SK-N-SH (cell line): ENCODE measurements around the gene CFAP69. TPM values are rescaled to one million over a fixed set of nuclear protein-coding genes. Genes with fewer than 3 reads are reported as not detected.

ENCODE experiments used
- CTCF ChIA-PET: fragments of 300-600, 350-600 bp; formaldehyde crosslinking; extraction: SDS; loops from one replicate; lab custom pipeline; 2021; lab: Yijun Ruan, JAX
- POLR2A ChIA-PET: fragments of 350-600 bp; sonication (Branson Sonifier 250); formaldehyde crosslinking; extraction: SDS; loops from one replicate; lab custom pipeline; 2020; ENCODE audit warnings: antibody characterized with exemption, inconsistent platforms; lab: Yijun Ruan, JAX
- DNase-seq: peaks from one replicate; pipeline ENCODE4 v3.0.0; 2012
- H2AFZ ChIP-seq: fragments of 200-600 bp; sonication (generic); 2 replicates; pipeline ENCODE4 v1.8.1; 2016; ENCODE audit warnings: antibody characterized with exemption, mild to moderate bottlenecking, low read depth
- H3F3A ChIP-seq: fragments of 200-600 bp; sonication (generic); replicated peaks from 2 replicates; pipeline ENCODE3; 2016; ENCODE audit warnings: antibody characterized with exemption, mild to moderate bottlenecking; ENCODE audit not compliant: insufficient read depth
- H3K27ac ChIP-seq, 2 experiments: fragments of 200-500 bp in 1 of 2; fragments of 200-600 bp in 1 of 2; sonication (Bioruptor generic) in 1 of 2; sonication (generic), shearing (Covaris generic) in 1 of 2; 2 replicates each; pipeline versions ENCODE4 v1.5.1 to v1.6.1; 2014 to 2016; ENCODE audit warnings: low read depth in 2 of 2, inconsistent platforms in 1 of 2, low read length in 1 of 2, mild to moderate bottlenecking in 1 of 2, mixed read lengths in 1 of 2
- H3K27me3 ChIP-seq: fragments of 200-600 bp; sonication (generic), shearing (Covaris generic); 2 replicates; pipeline ENCODE4 v1.6.1; 2016; ENCODE audit warnings: mixed run types; ENCODE audit not compliant: insufficient read depth
- H3K36me3 ChIP-seq, 2 experiments: fragments of 200-500 bp in 1 of 2; fragments of 200-600 bp in 1 of 2; sonication (Bioruptor generic) in 1 of 2; sonication (generic) in 1 of 2; replicated peaks in 1 of 2; 2 replicates each; pipeline versions ENCODE3 to v1.5.1; 2014 to 2016; ENCODE audit warnings: low read length in 1 of 2, mild to moderate bottlenecking in 1 of 2; ENCODE audit not compliant: insufficient read depth in 2 of 2, control insufficient read depth in 1 of 2
- H3K4me1 ChIP-seq, 2 experiments: fragments of 200-500 bp in 1 of 2; fragments of 200-600 bp in 1 of 2; sonication (Bioruptor generic) in 1 of 2; sonication (generic), shearing (Covaris generic) in 1 of 2; 2 replicates each; pipeline versions ENCODE4 v1.5.1 to v1.6.1; 2014 to 2016; ENCODE audit warnings: low read depth in 1 of 2, low read length in 1 of 2, mixed run types in 1 of 2; ENCODE audit not compliant: insufficient read depth in 2 of 2, control insufficient read depth in 1 of 2
- H3K4me2 ChIP-seq: fragments of 200-600 bp; sonication (generic), shearing (Covaris generic); 2 replicates; pipeline ENCODE4 v1.6.1; 2017; ENCODE audit warnings: mixed run types
- H3K4me3 ChIP-seq, 2 experiments: fragments of 200-500 bp in 1 of 2; fragments of 200-600 bp in 1 of 2; sonication (Bioruptor generic) in 1 of 2; sonication (generic), shearing (Covaris generic) in 1 of 2; 2 replicates each; pipeline versions ENCODE4 v1.5.1 to v1.8.1; 2014 to 2016; ENCODE audit warnings: low read depth in 2 of 2, inconsistent platforms in 1 of 2, low read length in 1 of 2, mild to moderate bottlenecking in 1 of 2, mixed read lengths in 1 of 2, moderate library complexity in 1 of 2
- H3K79me2 ChIP-seq: fragments of 200-600 bp; sonication (generic); 2 replicates; pipeline ENCODE4 v1.8.1; 2017; ENCODE audit warnings: mild to moderate bottlenecking; ENCODE audit not compliant: insufficient read depth
- H3K9ac ChIP-seq: fragments of 200-600 bp; sonication (generic); 2 replicates; pipeline ENCODE4 v1.6.1; 2017; ENCODE audit warnings: mixed run types
- H3K9me2 ChIP-seq: fragments of 200-600 bp; sonication (generic); 2 replicates; pipeline ENCODE4 v1.6.1; 2017; ENCODE audit warnings: mixed run types
- H3K9me3 ChIP-seq: fragments of 200-600 bp; sonication (generic); 2 replicates; pipeline ENCODE4 v1.6.1; 2017; ENCODE audit warnings: mixed run types, mild to moderate bottlenecking, moderate library complexity
- H4K20me1 ChIP-seq: fragments of 200-600 bp; sonication (generic); 2 replicates; pipeline ENCODE4 v1.6.1; 2017; ENCODE audit warnings: mild to moderate bottlenecking, mixed run types; ENCODE audit not compliant: insufficient read depth
- CTCF ChIP-seq: fragments of 200-600 bp; sonication (generic); IDR thresholded peaks from 2 replicates; pipeline ENCODE4 v1.6.1; 2017; ENCODE audit warnings: antibody characterized with exemption, mild to moderate bottlenecking, moderate library complexity
- EP300 ChIP-seq, 2 experiments: IDR thresholded peaks; 2 replicates each; pipeline versions ENCODE4 v1.4.0 to v1.6.1; 2012; ENCODE audit warnings: borderline replicate concordance in 1 of 2, low read depth in 1 of 2, low read length in 1 of 2
- EZH2phosphoT487 ChIP-seq: fragments of 200-600 bp; sonication (generic); IDR thresholded peaks from 2 replicates; pipeline ENCODE4 v1.6.1; 2017; ENCODE audit warnings: low read depth, mixed run types, mild to moderate bottlenecking, antibody characterized with exemption, moderate library complexity, borderline replicate concordance
- FOXM1 ChIP-seq: IDR thresholded peaks from 2 replicates; pipeline ENCODE4 v1.4.0; 2012; ENCODE audit warnings: low read depth, mild to moderate bottlenecking
- IRF3 ChIP-seq: fragments of 150-350 bp; IDR thresholded peaks from 2 replicates; pipeline ENCODE4 v1.6.1; 2016; ENCODE audit warnings: mild to moderate bottlenecking, low read depth, low read length
- NRF1 ChIP-seq: IDR thresholded peaks from 2 replicates; pipeline ENCODE4 v1.6.1; 2012; ENCODE audit warnings: low read depth, mild to moderate bottlenecking, low read length
- POLR2AphosphoS5 ChIP-seq: IDR thresholded peaks from 2 replicates; pipeline ENCODE4 v1.6.1; 2012; ENCODE audit warnings: low read depth, low read length
- RAD21 ChIP-seq: IDR thresholded peaks from 2 replicates; pipeline ENCODE4 v1.6.1; 2012; ENCODE audit warnings: mild to moderate bottlenecking, low read length
- RCOR1 ChIP-seq: fragments of 150-350 bp; IDR thresholded peaks from 2 replicates; pipeline ENCODE4 v1.6.1; 2017; ENCODE audit warnings: antibody characterized with exemption, low read length
- RXRA ChIP-seq: IDR thresholded peaks from 2 replicates; pipeline ENCODE4 v1.4.0; 2012; ENCODE audit warnings: low read depth, mild to moderate bottlenecking, borderline replicate concordance
- SIN3A ChIP-seq: IDR thresholded peaks from 2 replicates; pipeline ENCODE4 v1.6.1; 2012; ENCODE audit warnings: low read depth, mild to moderate bottlenecking, low read length, moderate library complexity, borderline replicate concordance
- TAF1 ChIP-seq: IDR thresholded peaks from 2 replicates; pipeline ENCODE4 v1.6.1; 2012; ENCODE audit warnings: low read depth, mild to moderate bottlenecking, low read length, moderate library complexity, borderline replicate concordance
- TCF12 ChIP-seq: IDR thresholded peaks from 2 replicates; pipeline ENCODE4 v1.4.0; 2012
- USF1 ChIP-seq: IDR thresholded peaks from 2 replicates; pipeline ENCODE4 v1.4.0; 2012; ENCODE audit warnings: low read depth, borderline replicate concordance
- YY1 ChIP-seq: IDR thresholded peaks from 2 replicates; pipeline ENCODE4 v1.4.0; 2012; ENCODE audit warnings: low read depth, mild to moderate bottlenecking
- ZBTB33 ChIP-seq: IDR thresholded peaks from 2 replicates; pipeline ENCODE4 v1.4.0; 2012; ENCODE audit warnings: low read depth, borderline replicate concordance
- WGBS: methylation state at CpG from one replicate; pipeline ENCODE4 v1.1.6; 2017; ENCODE audit warnings: low lambda C conversion rate; 5-methylcytosine and 5-hydroxymethylcytosine counted together
- polyA plus RNA-seq, 3 experiments: library from polyadenylated mRNA; depleted of rRNA; stranded (reverse); fragments of >200 nt; gene quantifications; 2 replicates each; pipeline ENCODE4 v1.2.3, GENCODE V29; 2012
- TF ChIP-seq, protein P1 (sequence below): IDR thresholded peaks from 2 replicates; pipeline ENCODE4; 2012
- TF ChIP-seq, protein P2 (sequence below): fragments of 150-350 bp; IDR thresholded peaks from 2 replicates; pipeline ENCODE4 v1.6.1; 2017; ENCODE audit warnings: antibody characterized with exemption, low read length, low read depth, borderline replicate concordance

CFAP69 gene
- polyA plus RNA-seq, 1 of the 3 experiments (the other 2 are of a cell fraction): 2.3 TPM

GRCh38 chr7:90346336-90347125 lies 101.6 kb downstream of the CFAP69 start, which contains the start of gene GTPBP10 (continued):
- peak; percentile 93 for TF ChIP-seq TAF1
- peak; percentile 77; the same call in 1 of the 2 replicates for TF ChIP-seq YY1
- TF ChIP-seq POLR2AphosphoS5: peak; percentile 99
- peak; percentile 84 for TF ChIP-seq CTCF
- TF ChIP-seq SIN3A: peak; percentile 98
- TF ChIP-seq RXRA: no peak
- TF ChIP-seq RAD21: peak; percentile 51
- TF ChIP-seq NRF1: peak; percentile 98
- peak; percentile 70; the same call in 1 of the 2 replicates for TF ChIP-seq RCOR1
- peak; percentile 25; the same call in 1 of the 2 replicates for TF ChIP-seq USF1

DNA sequence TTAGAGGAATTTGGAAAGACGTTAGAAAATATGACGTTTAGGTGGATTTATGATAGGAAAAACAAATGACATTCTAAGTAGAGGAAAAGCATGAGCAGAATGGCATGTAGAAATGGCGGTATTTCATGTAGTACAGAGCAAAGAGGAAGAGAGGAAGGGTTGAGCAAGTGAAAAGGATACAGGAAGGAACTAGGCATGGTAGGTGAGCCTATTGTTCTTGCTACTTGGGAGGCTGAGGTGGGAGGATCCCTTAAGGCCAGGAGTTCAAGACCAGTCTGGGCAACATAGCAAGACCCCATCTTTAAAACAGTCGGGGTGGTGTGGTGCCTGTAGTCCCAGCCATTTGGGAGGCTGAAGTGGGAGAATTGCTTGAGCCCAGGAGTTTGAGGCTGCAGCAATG lies 102.8 kb downstream of the CFAP69 start:
- Histone ChIP-seq H3K4me3 (peak overlapping the region; percentile 81 to 95), H3K4me2 (peak overlapping the region; percentile 84), H3K27me3 (no peaks in the 10 kb centered on the region), H4K20me1 (no peaks in the 10 kb centered on the region), H3K9me2 (no peaks in the 10 kb centered on the region), H3K9ac (peak overlapping the region; percentile 91), H3K9me3 (no peaks in the 10 kb centered on the region), H3K27ac (0 out of 4 replicates have a peak overlapping the region, but pooled peaks of 1 of the 2 experiments have one; percentile 74), H3K36me3 (peaks cover 8 to 10% of the 10 kb centered on the region in 2 experiments), H3F3A (peaks cover 6% of the 10 kb centered on the region), H3K4me1 (peaks cover 7 to 15% of the 10 kb centered on the region in 2 experiments; a peak in 3 of 4 replicates), H3K79me2 (peaks cover 62% of the 10 kb centered on the region), H2AFZ (no peak overlapping the region)
- CTCF ChIA-PET: interaction anchor here (0.6 to 1.0 kb wide), 2 partner anchors 8 to 80 kb away, joined by 4 read pairs; no protein-coding TSS in a partner anchor
- no peak for DNase-seq
- POLR2A ChIA-PET: no interaction called here
- 67% methylated on average over 4 of the region's 4 CpGs for WGBS
- TF ChIP-seq EP300 (IDR thresholded peaks at IDR 0.05; ENCODE audit: borderline replicate concordance in 1 of 2, low read depth in 1 of 2, low read length in 1 of 2) (no peak), TAF1 (no peak), CTCF (no peak), EZH2phosphoT487 (no peak), FOXM1 (no peak), RAD21 (no peak), IRF3 (no peak), ZBTB33 (no peak), TCF12 (no peak), POLR2AphosphoS5 (no peak), YY1 (no peak)
- TF ChIP-seq, protein P1, sequence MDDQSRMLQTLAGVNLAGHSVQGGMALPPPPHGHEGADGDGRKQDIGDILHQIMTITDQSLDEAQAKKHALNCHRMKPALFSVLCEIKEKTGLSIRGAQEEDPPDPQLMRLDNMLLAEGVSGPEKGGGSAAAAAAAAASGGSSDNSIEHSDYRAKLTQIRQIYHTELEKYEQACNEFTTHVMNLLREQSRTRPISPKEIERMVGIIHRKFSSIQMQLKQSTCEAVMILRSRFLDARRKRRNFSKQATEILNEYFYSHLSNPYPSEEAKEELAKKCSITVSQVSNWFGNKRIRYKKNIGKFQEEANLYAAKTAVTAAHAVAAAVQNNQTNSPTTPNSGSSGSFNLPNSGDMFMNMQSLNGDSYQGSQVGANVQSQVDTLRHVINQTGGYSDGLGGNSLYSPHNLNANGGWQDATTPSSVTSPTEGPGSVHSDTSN: no peak
- TF ChIP-seq, protein P2, sequence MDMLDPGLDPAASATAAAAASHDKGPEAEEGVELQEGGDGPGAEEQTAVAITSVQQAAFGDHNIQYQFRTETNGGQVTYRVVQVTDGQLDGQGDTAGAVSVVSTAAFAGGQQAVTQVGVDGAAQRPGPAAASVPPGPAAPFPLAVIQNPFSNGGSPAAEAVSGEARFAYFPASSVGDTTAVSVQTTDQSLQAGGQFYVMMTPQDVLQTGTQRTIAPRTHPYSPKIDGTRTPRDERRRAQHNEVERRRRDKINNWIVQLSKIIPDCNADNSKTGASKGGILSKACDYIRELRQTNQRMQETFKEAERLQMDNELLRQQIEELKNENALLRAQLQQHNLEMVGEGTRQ: no peak
